Measurements from ENCODE around the gene TLE3.

GRCh38 chr15:70091726-70092463, 5.8 kb downstream of the TLE3 start:
- no peak for TF ChIP-seq EZH2 (IDR thresholded peaks at IDR 0.05; ENCODE audit: low read length)
- TF ChIP-seq, protein P1, sequence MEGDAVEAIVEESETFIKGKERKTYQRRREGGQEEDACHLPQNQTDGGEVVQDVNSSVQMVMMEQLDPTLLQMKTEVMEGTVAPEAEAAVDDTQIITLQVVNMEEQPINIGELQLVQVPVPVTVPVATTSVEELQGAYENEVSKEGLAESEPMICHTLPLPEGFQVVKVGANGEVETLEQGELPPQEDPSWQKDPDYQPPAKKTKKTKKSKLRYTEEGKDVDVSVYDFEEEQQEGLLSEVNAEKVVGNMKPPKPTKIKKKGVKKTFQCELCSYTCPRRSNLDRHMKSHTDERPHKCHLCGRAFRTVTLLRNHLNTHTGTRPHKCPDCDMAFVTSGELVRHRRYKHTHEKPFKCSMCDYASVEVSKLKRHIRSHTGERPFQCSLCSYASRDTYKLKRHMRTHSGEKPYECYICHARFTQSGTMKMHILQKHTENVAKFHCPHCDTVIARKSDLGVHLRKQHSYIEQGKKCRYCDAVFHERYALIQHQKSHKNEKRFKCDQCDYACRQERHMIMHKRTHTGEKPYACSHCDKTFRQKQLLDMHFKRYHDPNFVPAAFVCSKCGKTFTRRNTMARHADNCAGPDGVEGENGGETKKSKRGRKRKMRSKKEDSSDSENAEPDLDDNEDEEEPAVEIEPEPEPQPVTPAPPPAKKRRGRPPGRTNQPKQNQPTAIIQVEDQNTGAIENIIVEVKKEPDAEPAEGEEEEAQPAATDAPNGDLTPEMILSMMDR (optimal IDR thresholded peaks at IDR 0.05 in 1 of 3, IDR thresholded peaks at IDR 0.05 in 1 of 3, conservative IDR thresholded peaks at IDR 0.05 in 1 of 3; ENCODE audit: extremely low read depth in 1 of 3, insufficient read depth in 2 of 3, low read length in 3 of 3), result no peak
